Loucy (cell line): ENCODE data around the gene ENTREP3.

Experiments used
- CTCF ChIP-seq: fragments of 200-600 bp; sonication (generic); conservative IDR thresholded peaks from 2 replicates; pipeline ENCODE4 v1.5.1; 2014; ENCODE audit warnings: mild to moderate bottlenecking, antibody characterized with exemption, low read length
- EZH2phosphoT487 ChIP-seq: fragments of 200-600 bp; IDR thresholded peaks from 2 replicates; pipeline ENCODE4 v1.6.1; 2018; ENCODE audit warnings: antibody characterized with exemption, mild to moderate bottlenecking, moderate library complexity, borderline replicate concordance

GRCh38 chr1:155279268-155279667, 24.0 kb upstream of the ENTREP3 start:
- TF ChIP-seq CTCF (no peak), EZH2phosphoT487 (no peak)
